Stimulated activated CD4-positive, alpha-beta T cell treated with anti-CD3 and anti-CD28 coated beads, Interleukin-1b, Interleukin-23, amount 100 ng/mL, for 4 hours (primary cell): Measurements from ENCODE around the gene PCDHAC1.
"Not testable (repeated sequence)": the region's sequence is repeated elsewhere in the genome, so short reads cannot be mapped to it uniquely, and the experiment has no call there.

Experiments used
- DNase-seq, 2 donors: peaks; one replicate each; pipeline ENCODE4 v3.0.0-alpha.2; 2020; ENCODE audit warnings: low read depth in 2 of 2

Gene PCDHAC1

DNA sequence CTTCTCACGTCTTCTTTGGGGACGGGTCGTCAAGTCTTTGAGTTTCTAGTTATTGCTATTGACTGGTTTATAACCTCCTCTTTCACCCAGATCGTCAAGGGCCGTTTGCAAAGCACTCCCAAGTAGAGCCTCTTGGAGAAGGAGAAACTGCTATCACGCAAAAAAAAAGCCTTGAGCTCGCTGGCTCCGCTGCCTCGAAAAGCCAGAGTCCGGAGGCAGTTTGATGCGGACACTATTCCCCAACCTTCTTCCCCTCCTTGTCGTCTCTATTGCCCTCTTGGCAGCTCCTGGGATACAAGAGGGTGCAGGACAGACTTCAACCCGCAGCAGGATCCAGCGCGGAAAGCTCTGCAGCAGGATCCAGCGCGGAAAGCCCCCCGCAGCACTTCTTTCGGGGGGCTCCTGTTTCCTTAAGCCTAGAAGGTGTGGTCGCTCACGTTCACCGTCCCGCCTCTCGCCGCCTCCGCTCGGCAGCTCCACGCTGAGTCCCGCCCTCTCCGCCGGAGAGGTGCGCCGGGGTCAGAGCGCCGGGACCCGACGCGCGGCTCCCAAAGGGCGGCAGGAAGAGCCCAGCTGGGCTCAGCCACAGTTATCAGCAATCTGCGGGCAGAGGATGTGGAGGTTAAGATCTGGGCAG lies at the start of gene PCDHAC1:
TSS of gene PCDHAC1 (plus strand) at position 494 of the 637 bp plus-strand sequence. CDS start 594 bp downstream, outside the sequence.
- no peak for DNase-seq

DNA sequence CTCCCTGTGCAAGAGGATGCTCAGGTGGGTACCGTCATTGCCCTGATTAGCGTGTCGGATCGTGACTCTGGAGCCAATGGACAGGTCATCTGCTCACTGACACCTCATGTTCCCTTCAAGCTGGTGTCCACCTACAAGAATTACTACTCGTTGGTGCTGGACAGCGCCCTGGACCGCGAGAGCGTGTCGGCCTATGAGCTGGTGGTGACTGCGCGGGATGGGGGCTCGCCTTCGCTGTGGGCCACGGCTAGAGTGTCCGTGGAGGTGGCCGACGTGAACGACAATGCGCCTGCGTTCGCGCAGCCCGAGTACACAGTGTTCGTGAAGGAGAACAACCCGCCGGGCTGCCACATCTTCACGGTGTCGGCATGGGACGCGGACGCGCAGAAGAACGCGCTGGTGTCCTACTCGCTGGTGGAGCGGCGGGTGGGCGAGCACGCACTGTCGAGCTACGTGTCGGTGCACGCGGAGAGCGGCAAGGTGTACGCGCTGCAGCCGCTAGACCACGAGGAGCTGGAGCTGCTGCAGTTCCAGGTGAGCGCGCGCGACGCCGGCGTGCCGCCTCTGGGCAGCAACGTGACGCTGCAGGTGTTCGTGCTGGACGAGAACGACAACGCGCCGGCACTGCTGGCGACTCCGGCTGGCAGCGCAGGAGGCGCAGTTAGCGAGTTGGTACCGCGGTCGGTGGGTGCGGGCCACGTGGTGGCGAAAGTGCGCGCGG lies 49.4 kb upstream of the PCDHAC1 start:
- DNase-seq, result not testable (repeated sequence)

- no peak for DNase-seq
Observed at GRCh38 chr5:140877262-140877581, 48.9 kb upstream of the PCDHAC1 start.

GRCh38 chr5:140881889-140882590 lies 44.1 kb upstream of the PCDHAC1 start, which contains the start of gene PCDHA13:
Gene PCDHA13 (plus strand): TSS chr5:140882124. CDS start chr5:140882269, 145 bp downstream.
- no peak for DNase-seq

DNA sequence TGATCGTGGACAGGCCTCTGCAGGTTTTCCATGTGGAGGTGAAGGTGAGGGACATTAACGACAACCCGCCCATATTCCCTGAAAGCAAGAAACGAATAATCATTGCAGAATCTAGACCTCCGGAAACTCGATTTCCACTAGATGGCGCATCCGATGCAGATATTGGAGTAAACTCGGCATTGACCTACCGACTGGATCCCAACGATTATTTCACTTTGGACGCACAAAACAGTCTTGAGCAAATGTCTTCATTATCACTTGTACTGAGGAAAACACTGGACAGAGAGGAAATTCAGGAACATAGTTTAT lies 43.6 kb upstream of the PCDHAC1 start:
- DNase-seq, result no peak

DNA sequence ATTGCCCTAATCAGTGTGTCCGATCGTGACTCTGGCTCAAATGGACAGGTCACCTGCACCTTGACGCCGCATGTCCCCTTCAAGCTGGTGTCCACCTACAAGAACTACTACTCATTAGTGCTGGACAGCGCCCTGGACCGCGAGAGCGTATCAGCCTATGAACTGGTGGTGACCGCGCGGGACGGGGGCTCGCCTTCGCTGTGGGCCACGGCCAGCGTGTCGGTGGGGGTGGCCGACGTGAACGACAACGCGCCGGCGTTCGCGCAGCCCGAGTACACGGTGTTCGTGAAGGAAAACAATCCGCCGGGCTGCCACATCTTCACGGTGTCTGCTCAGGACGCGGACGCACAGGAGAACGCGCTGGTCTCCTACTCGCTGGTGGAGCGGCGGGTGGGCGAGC lies 42.7 kb upstream of the PCDHAC1 start:
- no peak for DNase-seq

DNA sequence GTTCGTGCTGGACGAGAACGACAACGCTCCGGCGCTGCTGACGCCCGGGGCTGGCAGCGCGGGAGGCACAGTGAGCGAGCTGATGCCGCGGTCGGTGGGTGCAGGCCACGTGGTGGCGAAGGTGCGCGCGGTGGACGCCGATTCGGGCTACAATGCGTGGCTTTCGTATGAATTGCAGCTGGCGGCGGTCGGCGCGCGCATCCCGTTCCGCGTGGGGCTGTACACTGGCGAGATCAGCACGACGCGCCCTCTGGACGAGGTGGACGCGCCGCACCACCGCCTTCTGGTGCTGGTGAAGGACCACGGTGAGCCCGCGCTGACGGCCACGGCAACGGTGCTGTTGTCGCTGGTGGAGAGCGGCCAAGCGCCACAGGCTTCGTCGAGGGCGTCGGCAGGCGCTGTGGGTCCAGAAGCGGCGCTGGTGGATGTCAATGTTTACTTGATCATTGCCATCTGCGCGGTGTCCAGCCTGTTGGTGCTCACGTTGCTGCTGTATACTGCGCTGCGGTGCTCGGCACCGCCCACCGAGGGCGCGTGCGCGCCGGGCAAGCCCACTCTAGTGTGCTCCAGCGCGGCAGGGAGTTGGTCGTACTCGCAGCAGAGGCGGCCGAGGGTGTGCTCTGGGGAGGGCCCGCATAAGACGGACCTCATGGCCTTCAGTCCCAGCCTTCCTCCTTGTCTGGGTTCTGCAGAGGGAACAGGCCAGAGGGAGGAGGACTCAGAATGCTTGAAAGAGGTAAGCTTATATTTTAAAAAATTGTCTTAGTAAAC lies 42.0 kb upstream of the PCDHAC1 start:
- DNase-seq, result no peak

DNA sequence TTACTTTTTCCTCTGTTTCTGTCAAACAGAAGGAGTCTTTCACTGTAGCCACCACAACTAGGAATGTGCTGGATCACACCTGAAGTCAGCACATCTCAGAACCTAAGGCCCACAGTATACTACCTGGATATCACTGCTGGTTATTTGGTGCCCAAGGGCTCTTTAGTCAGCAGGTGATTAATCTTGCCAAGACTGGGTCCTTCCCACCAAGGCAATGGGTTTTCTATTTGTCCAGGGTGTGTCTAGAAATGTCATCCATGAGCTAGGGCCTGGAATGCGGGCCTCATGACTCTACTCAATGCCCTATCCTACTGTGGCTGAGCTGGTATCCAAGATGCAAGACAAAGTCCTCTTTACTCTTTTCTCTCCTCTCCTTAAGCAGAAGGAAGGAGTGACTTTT lies 9.8 kb upstream of the PCDHAC1 start:
- DNase-seq, result no peak

GRCh38 chr5:140923601-140924000 lies 2.5 kb upstream of the PCDHAC1 start:
- DNase-seq, result no peak

- DNase-seq, result peak in 1 of 2 donors; percentile 22
Observed at GRCh38 chr5:140926443-140927227, 536 bp downstream of the PCDHAC1 start.

- no peak for DNase-seq
Observed at GRCh38 chr5:140927228-140927573, 1.1 kb downstream of the PCDHAC1 start.

- DNase-seq, result no peak
Observed at GRCh38 chr5:140934964-140935606, 9.0 kb downstream of the PCDHAC1 start.

- no peak for DNase-seq
Observed at GRCh38 chr5:140946578-140946977, 20.5 kb downstream of the PCDHAC1 start.

GRCh38 chr5:140951636-140952035 lies 25.5 kb downstream of the PCDHAC1 start:
- DNase-seq, result no peak

GRCh38 chr5:140953234-140953633 lies 27.1 kb downstream of the PCDHAC1 start:
- no peak for DNase-seq

GRCh38 chr5:140962190-140962589 lies 36.1 kb downstream of the PCDHAC1 start:
- no peak for DNase-seq

DNA sequence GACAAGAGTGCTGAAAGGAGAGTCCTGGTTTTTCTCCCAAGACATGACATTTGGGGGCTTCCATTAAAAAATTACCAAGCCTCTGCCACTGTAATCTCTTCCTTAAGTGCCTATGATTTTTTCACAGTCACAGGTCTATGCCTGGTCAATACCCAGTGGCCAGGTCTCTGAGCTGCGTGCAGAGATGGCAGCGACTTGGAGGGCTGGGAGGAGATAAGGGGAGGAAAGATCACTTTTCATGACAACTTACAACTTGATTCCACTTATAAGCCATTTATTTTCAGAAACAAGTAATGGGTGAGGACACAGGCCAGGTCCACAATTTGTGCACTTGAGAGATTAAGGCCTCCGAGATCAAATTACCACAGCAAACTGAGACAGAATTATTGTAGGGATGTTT lies 38.3 kb downstream of the PCDHAC1 start:
- no peak for DNase-seq

GRCh38 chr5:140965905-140966292 lies 39.8 kb downstream of the PCDHAC1 start:
- DNase-seq, result no peak

- no peak for DNase-seq
Observed at GRCh38 chr5:140966293-140967225, 40.5 kb downstream of the PCDHAC1 start, which contains the start of gene PCDHAC2. Gene PCDHAC2 (plus strand): TSS chr5:140966476. CDS start chr5:140966767, 291 bp downstream.
